Endodermal cell (in vitro differentiated cells): Measurements from ENCODE around the gene TRIO. TPM values are rescaled to one million over a fixed set of nuclear protein-coding genes. Genes with fewer than 3 reads are reported as not detected.

Experiments
- DNase-seq: peaks from one replicate; pipeline ENCODE4 v3.0.0-alpha.2; 2017
- H3K27ac ChIP-seq: 2 replicates; pipeline ENCODE4 v1.5.1; 2013; ENCODE audit warnings: mild to moderate bottlenecking, low read depth, low read length, moderate library complexity
- H3K27me3 ChIP-seq: 2 replicates; pipeline ENCODE4 v1.6.1; 2013; ENCODE audit warnings: mild to moderate bottlenecking, low read length, moderate library complexity; ENCODE audit not compliant: insufficient read depth, control insufficient read depth, poor library complexity, severe bottlenecking
- H3K36me3 ChIP-seq: 2 replicates; pipeline ENCODE4 v1.7.0; 2013; ENCODE audit warnings: mild to moderate bottlenecking, low read length, moderate library complexity; ENCODE audit not compliant: control insufficient read depth, insufficient read depth
- H3K4me1 ChIP-seq: one replicate; pipeline ENCODE4 v1.7.0; 2013; ENCODE audit warnings: low read length; ENCODE audit not compliant: control insufficient read depth, insufficient read depth
- H3K4me3 ChIP-seq: 2 replicates; pipeline ENCODE4 v1.5.1; 2013; ENCODE audit warnings: mild to moderate bottlenecking, low read length, moderate library complexity
- H3K9ac ChIP-seq: 2 replicates; pipeline ENCODE4 v1.6.1; 2013; ENCODE audit warnings: mild to moderate bottlenecking, low read length, moderate library complexity; ENCODE audit not compliant: poor library complexity, severe bottlenecking; ENCODE audit errors: extremely low read depth
- H3K9me3 ChIP-seq: 2 replicates; pipeline ENCODE4 v1.6.1; 2013; ENCODE audit warnings: mild to moderate bottlenecking, low read length, moderate library complexity; ENCODE audit not compliant: control insufficient read depth
- H3K27ac Mint-ChIP-seq: 2 replicates; pipeline ENCODE4 v1.8.0; 2020; ENCODE audit warnings: mixed read lengths
- H3K27me3 Mint-ChIP-seq: 2 replicates; pipeline ENCODE4 v1.8.0; 2021; ENCODE audit warnings: mild to moderate bottlenecking, mixed read lengths; ENCODE audit not compliant: insufficient read depth
- H3K36me3 Mint-ChIP-seq: 2 replicates; pipeline ENCODE4 v1.8.0; 2020; ENCODE audit warnings: low read depth, mixed read lengths
- H3K4me1 Mint-ChIP-seq: 2 replicates; pipeline ENCODE4 v1.8.0; 2020; ENCODE audit warnings: mixed read lengths
- H3K4me3 Mint-ChIP-seq: 2 replicates; pipeline ENCODE4 v1.8.0; 2020; ENCODE audit warnings: mild to moderate bottlenecking, moderate library complexity, mixed read lengths
- H3K9me3 Mint-ChIP-seq: 2 replicates; pipeline ENCODE4 v1.8.0; 2020; ENCODE audit warnings: mild to moderate bottlenecking, mixed read lengths
- WGBS, 2 experiments: methylation state at CpG; one replicate each; pipeline versions ENCODE4 v1.1.5 to v1.1.7; 2013; ENCODE audit warnings: missing lambda C conversion rate in 2 of 2, mixed read lengths in 1 of 2; ENCODE audit not compliant: insufficient coverage in 1 of 2, insufficient read length in 1 of 2; 5-methylcytosine and 5-hydroxymethylcytosine counted together
- total RNA-seq, 2 donors: library from RNA; stranded (reverse); fragmentation: NEBNext Ultra II Directional in 1 of 2; extraction: Animal tissue kit (Norgen Biotek cat#: 25700) in 1 of 2; gene quantifications; 2 replicates in 1 of 2; 3 replicates in 1 of 2; pipeline ENCODE4 v1.2.1, GENCODE V29; 2021
- TF ChIP-seq, protein P1 (sequence below): fragments of 200-600 bp; sonication (generic); conservative IDR thresholded peaks from 2 replicates; pipeline ENCODE4 v1.5.0; 2021; ENCODE audit warnings: antibody characterized with exemption, mild to moderate bottlenecking

Gene TRIO
- total RNA-seq, 2 donors from 2014 or later: 88.3 to 109 TPM

DNA sequence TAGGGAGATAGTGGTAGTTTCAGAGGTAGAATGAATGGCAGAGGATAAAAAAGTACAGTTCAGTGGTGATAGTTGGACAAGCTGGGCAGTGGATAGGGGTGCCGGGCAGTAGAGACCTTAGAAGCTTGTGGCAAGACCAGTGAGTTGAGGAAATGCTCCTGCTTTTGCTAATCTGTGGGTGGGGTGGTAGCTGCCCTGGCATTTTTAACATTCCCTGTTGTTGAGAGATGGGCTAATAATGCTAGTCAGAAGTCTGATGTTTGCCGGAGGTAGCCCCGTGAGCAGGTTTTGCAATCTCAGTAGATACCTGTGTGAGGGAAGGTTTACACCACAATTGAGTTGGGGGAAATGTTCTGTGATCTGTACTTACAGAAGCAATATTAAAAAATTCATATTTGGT, 91.1 kb downstream of the TRIO start:
- no peaks in the 10 kb centered on the region for H3K36me3 Mint-ChIP-seq
- no peaks in the 10 kb centered on the region for H3K4me1 ChIP-seq

DNA sequence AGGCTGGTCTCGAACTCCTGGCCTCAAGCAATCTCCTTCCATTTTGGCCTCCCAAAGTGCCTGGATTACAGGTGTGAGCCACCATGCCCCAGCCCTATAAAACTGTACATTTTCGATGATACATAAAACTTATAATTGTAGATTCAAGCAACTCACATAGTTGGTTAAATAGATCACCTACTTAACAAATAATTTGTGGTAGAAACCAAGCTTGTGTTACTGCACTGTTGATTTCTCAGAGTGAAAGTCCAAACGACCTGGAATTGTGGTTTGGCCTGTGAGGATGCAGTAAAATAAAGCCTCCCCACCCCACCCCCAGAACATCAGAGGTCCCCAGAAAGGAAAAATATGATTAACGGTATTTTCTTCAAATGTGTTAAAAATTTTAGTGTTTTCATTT, 92.7 kb downstream of the TRIO start:
- TF ChIP-seq, protein P1, sequence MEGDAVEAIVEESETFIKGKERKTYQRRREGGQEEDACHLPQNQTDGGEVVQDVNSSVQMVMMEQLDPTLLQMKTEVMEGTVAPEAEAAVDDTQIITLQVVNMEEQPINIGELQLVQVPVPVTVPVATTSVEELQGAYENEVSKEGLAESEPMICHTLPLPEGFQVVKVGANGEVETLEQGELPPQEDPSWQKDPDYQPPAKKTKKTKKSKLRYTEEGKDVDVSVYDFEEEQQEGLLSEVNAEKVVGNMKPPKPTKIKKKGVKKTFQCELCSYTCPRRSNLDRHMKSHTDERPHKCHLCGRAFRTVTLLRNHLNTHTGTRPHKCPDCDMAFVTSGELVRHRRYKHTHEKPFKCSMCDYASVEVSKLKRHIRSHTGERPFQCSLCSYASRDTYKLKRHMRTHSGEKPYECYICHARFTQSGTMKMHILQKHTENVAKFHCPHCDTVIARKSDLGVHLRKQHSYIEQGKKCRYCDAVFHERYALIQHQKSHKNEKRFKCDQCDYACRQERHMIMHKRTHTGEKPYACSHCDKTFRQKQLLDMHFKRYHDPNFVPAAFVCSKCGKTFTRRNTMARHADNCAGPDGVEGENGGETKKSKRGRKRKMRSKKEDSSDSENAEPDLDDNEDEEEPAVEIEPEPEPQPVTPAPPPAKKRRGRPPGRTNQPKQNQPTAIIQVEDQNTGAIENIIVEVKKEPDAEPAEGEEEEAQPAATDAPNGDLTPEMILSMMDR: no peak
- WGBS, 2 experiments: 79% methylated on average over 3 of the region's 4 CpGs; no CpG with 5 or more reads in 1 of the 2 experiments
- Histone ChIP-seq H3K4me1 (no peaks in the 10 kb centered on the region), H3K4me3 (no peak overlapping the region), H3K27me3 (no peaks in the 10 kb centered on the region), H3K27ac (no peak overlapping the region), H3K9ac (no peak overlapping the region), H3K36me3 (no peaks in the 10 kb centered on the region), H3K9me3 (no peaks in the 10 kb centered on the region)
- Mint-ChIP-seq H3K4me3 (no peak overlapping the region), H3K9me3 (no peaks in the 10 kb centered on the region), H3K36me3 (no peaks in the 10 kb centered on the region), H3K27ac (no peak overlapping the region), H3K4me1 (peaks cover 35% of the 10 kb centered on the region), H3K27me3 (no peaks in the 10 kb centered on the region)
- DNase-seq: no peak

More for the DNA sequence above, 91.1 kb downstream of the TRIO start:
- Histone ChIP-seq H3K9me3 (no peaks in the 10 kb centered on the region), H3K36me3 (no peaks in the 10 kb centered on the region), H3K9ac (no peak overlapping the region), H3K4me3 (no peak overlapping the region), H3K27ac (no peak overlapping the region), H3K27me3 (no peaks in the 10 kb centered on the region)
- no peaks in the 10 kb centered on the region for H3K27me3 Mint-ChIP-seq
- H3K4me1 Mint-ChIP-seq: peaks cover 43% of the 10 kb centered on the region
- TF ChIP-seq, protein P1: no peak
- WGBS, 2 experiments: 94 to 100% methylated on average over 2 to 3 of the region's 3 CpGs
- H3K4me3 Mint-ChIP-seq: no peak overlapping the region
- DNase-seq: no peak
- H3K9me3 Mint-ChIP-seq: no peaks in the 10 kb centered on the region
- H3K27ac Mint-ChIP-seq: peak overlapping the region; percentile 45

DNA sequence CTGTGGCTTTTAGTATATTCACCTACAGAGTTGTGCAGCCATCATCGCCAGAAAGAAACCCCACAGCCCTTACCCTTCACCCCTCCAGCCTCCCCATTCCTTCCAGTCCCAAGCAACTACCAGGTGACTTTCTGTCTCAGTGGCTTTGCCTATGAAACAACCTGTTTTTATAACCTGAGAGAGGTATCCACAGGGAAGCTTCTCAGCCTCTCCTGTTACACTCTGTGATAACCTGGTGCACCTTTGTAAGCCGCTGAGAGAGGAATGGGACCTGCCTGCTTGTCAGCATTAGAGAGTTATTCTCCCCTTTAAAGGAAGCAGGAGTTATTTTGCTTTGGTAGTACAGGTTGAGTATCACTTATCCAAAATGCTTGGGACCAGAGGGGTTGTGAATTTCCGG, 93.6 kb downstream of the TRIO start:
- no peaks in the 10 kb centered on the region for H3K36me3 ChIP-seq
- H3K27ac Mint-ChIP-seq: no peak overlapping the region
- H3K27ac ChIP-seq: no peak overlapping the region
- H3K4me3 Mint-ChIP-seq: no peak overlapping the region
- no peaks in the 10 kb centered on the region for H3K27me3 Mint-ChIP-seq
- no peak overlapping the region for H3K4me3 ChIP-seq
- H3K27me3 ChIP-seq: no peaks in the 10 kb centered on the region
- peaks cover 31% of the 10 kb centered on the region for H3K4me1 Mint-ChIP-seq
- WGBS, 2 experiments: 61 to 89% methylated on average over 1 to 3 of the region's 3 CpGs
- H3K9ac ChIP-seq: no peak overlapping the region
- H3K9me3 ChIP-seq: no peaks in the 10 kb centered on the region
- TF ChIP-seq, protein P1: no peak
- no peaks in the 10 kb centered on the region for H3K4me1 ChIP-seq
- no peaks in the 10 kb centered on the region for H3K9me3 Mint-ChIP-seq
- H3K36me3 Mint-ChIP-seq: no peaks in the 10 kb centered on the region
- peak; percentile 70 for DNase-seq
